Mesenchymal stem cell (in vitro differentiated cells and primary cell): ENCODE results near the gene EIF6.

Source experiments
- DNase-seq: peaks from one replicate; pipeline ENCODE4 v3.0.0-alpha.2; 2013
- H2AFZ ChIP-seq: one replicate; pipeline ENCODE4 v1.6.1; 2013; ENCODE audit warnings: low read depth, mild to moderate bottlenecking, control low read depth, inconsistent platforms, low read length, moderate library complexity
- H2AK5ac ChIP-seq: 2 replicates; pipeline ENCODE4 v1.6.1; 2013; ENCODE audit warnings: low read length, moderate library complexity, mild to moderate bottlenecking, inconsistent platforms; ENCODE audit not compliant: severe bottlenecking
- H2BK120ac ChIP-seq: one replicate; pipeline ENCODE4 v1.6.1; 2013; ENCODE audit warnings: low read depth, mild to moderate bottlenecking, inconsistent platforms, low read length, moderate library complexity
- H2BK12ac ChIP-seq, 2 experiments: one replicate each; pipeline ENCODE4 v1.6.1; 2013; ENCODE audit warnings: inconsistent platforms in 2 of 2, low read length in 2 of 2, mild to moderate bottlenecking in 2 of 2, moderate library complexity in 2 of 2, control low read depth in 1 of 2
- H2BK15ac ChIP-seq: one replicate; pipeline ENCODE4 v1.6.1; 2013; ENCODE audit warnings: mild to moderate bottlenecking, low read depth, inconsistent platforms; ENCODE audit not compliant: poor library complexity, severe bottlenecking
- H2BK5ac ChIP-seq: 2 replicates; pipeline ENCODE4 v1.6.1; 2013; ENCODE audit warnings: low read depth, mild to moderate bottlenecking, low read length, control low read depth, inconsistent platforms; ENCODE audit not compliant: poor library complexity, severe bottlenecking
- H3K14ac ChIP-seq, 2 experiments: one replicate each; pipeline ENCODE4 v1.6.1; 2013; ENCODE audit warnings: inconsistent platforms in 2 of 2, low read length in 2 of 2, control low read depth in 1 of 2, mild to moderate bottlenecking in 1 of 2, moderate library complexity in 1 of 2
- H3K18ac ChIP-seq, 2 experiments: one replicate each; pipeline ENCODE4 v1.6.1; 2013; ENCODE audit warnings: inconsistent platforms in 2 of 2, low read length in 2 of 2, control low read depth in 1 of 2, low read depth in 1 of 2, mild to moderate bottlenecking in 1 of 2
- H3K23ac ChIP-seq, 2 experiments: one replicate each; pipeline ENCODE4 v1.6.1; 2013; ENCODE audit warnings: inconsistent platforms in 2 of 2, low read length in 2 of 2, mild to moderate bottlenecking in 2 of 2, moderate library complexity in 2 of 2, control low read depth in 1 of 2
- H3K27ac ChIP-seq: 2 replicates; pipeline ENCODE4 v1.5.1; 2013; ENCODE audit warnings: mild to moderate bottlenecking, moderate library complexity, low read length, control low read depth, inconsistent platforms; ENCODE audit not compliant: poor library complexity, severe bottlenecking
- H3K27me3 ChIP-seq, 2 experiments: 2 replicates each; pipeline versions ENCODE4 v1.6.1 to v1.7.0; 2013; ENCODE audit warnings: low read length in 2 of 2, mild to moderate bottlenecking in 2 of 2, moderate library complexity in 2 of 2, control low read depth in 1 of 2, inconsistent platforms in 1 of 2; ENCODE audit not compliant: control insufficient read depth in 1 of 2, insufficient read depth in 1 of 2
- H3K36me3 ChIP-seq, 2 experiments: 2 replicates each; pipeline versions ENCODE4 v1.6.1 to v1.7.0; 2013; ENCODE audit warnings: low read length in 2 of 2, control low read depth in 1 of 2, inconsistent platforms in 1 of 2, low read depth in 1 of 2, mild to moderate bottlenecking in 1 of 2; ENCODE audit not compliant: insufficient read depth in 2 of 2, control insufficient read depth in 1 of 2
- H3K4ac ChIP-seq, 2 experiments: one replicate each; pipeline ENCODE4 v1.6.1; 2013; ENCODE audit warnings: inconsistent platforms in 2 of 2, low read length in 2 of 2, mild to moderate bottlenecking in 2 of 2, moderate library complexity in 2 of 2, control low read depth in 1 of 2, low read depth in 1 of 2
- H3K4me1 ChIP-seq: 2 replicates; pipeline ENCODE4 v1.6.1; 2013; ENCODE audit warnings: low read depth, low read length, control low read depth; ENCODE audit not compliant: control insufficient read depth, insufficient read depth
- H3K4me2 ChIP-seq: 2 replicates; pipeline ENCODE4 v1.6.1; 2013; ENCODE audit warnings: low read length, mild to moderate bottlenecking, inconsistent platforms; ENCODE audit not compliant: poor library complexity, severe bottlenecking
- H3K4me3 ChIP-seq, 2 experiments: 2 replicates each; pipeline versions ENCODE4 v1.5.1 to v1.7.0; 2013; ENCODE audit warnings: low read length in 2 of 2, mild to moderate bottlenecking in 2 of 2, control low read depth in 1 of 2, low read depth in 1 of 2; ENCODE audit not compliant: insufficient read depth in 1 of 2
- H3K79me1 ChIP-seq: replicated peaks from 2 replicates; pipeline ENCODE4 v1.6.1; 2013; ENCODE audit warnings: mild to moderate bottlenecking, control low read depth, low read length, inconsistent platforms; ENCODE audit not compliant: poor library complexity, severe bottlenecking
- H3K9ac ChIP-seq: 2 replicates; pipeline ENCODE4 v1.7.0; 2013; ENCODE audit warnings: mild to moderate bottlenecking, low read length, moderate library complexity
- H3K9me3 ChIP-seq: 2 replicates; pipeline ENCODE4 v1.7.0; 2013; ENCODE audit warnings: mild to moderate bottlenecking, low read length; ENCODE audit not compliant: control insufficient read depth
- H4K8ac ChIP-seq: one replicate; pipeline ENCODE4 v1.6.1; 2013; ENCODE audit warnings: inconsistent platforms, mild to moderate bottlenecking, low read length, moderate library complexity
- H4K91ac ChIP-seq: one replicate; pipeline ENCODE4 v1.6.1; 2013; ENCODE audit warnings: mild to moderate bottlenecking, low read length, inconsistent platforms
- WGBS: methylation state at CpG from one replicate; pipeline ENCODE4 v1.1.7; 2013; ENCODE audit warnings: mixed read lengths; 5-methylcytosine and 5-hydroxymethylcytosine counted together

EIF6 gene

GRCh38 chr20:35275741-35276251, 8.8 kb downstream of the EIF6 start:
- H3K4ac ChIP-seq: no peak overlapping the region
- H3K9ac ChIP-seq: peak overlapping the region; percentile 98
- H2AFZ ChIP-seq: no peak overlapping the region
- H3K36me3 ChIP-seq: peaks cover 66 to 71% of the 10 kb centered on the region in 2 experiments
- 96% methylated on average over 11 of the region's 12 CpGs for WGBS
- peak overlapping the region in 1 of 2 experiments; percentile 43 for H2BK12ac ChIP-seq
- H4K91ac ChIP-seq: no peak overlapping the region
- no peak for DNase-seq
- no peak overlapping the region for H3K14ac ChIP-seq
- H3K27ac ChIP-seq: no peak overlapping the region
- H3K4me3 ChIP-seq: no peak overlapping the region
- no peak overlapping the region for H2BK5ac ChIP-seq
- no peak overlapping the region for H3K4me2 ChIP-seq
- no peak overlapping the region for H3K18ac ChIP-seq
- H2AK5ac ChIP-seq: peak overlapping the region; percentile 53
- peaks cover 12% of the 10 kb centered on the region for H3K79me1 ChIP-seq
- no peak overlapping the region for H2BK120ac ChIP-seq
- no peak overlapping the region for H2BK15ac ChIP-seq
- no peaks in the 10 kb centered on the region for H3K9me3 ChIP-seq
- no peak overlapping the region for H4K8ac ChIP-seq
- H3K27me3 ChIP-seq: no peaks in the 10 kb centered on the region
- peaks cover 53% of the 10 kb centered on the region for H3K4me1 ChIP-seq
- no peak overlapping the region for H3K23ac ChIP-seq

- no peak for DNase-seq
- Histone ChIP-seq H2BK120ac (no peak overlapping the region), H2AFZ (no peak overlapping the region), H2BK5ac (no peak overlapping the region), H3K23ac (no peak overlapping the region), H4K8ac (no peak overlapping the region), H3K4me3 (no peak overlapping the region), H3K18ac (no peak overlapping the region), H3K27ac (no peak overlapping the region), H3K4me1 (peaks cover 51% of the 10 kb centered on the region), H3K14ac (no peak overlapping the region), H4K91ac (no peak overlapping the region), H3K9ac (peak overlapping the region; percentile 14), H2AK5ac (no peak overlapping the region), H3K4me2 (no peak overlapping the region), H3K36me3 (peaks cover 65 to 70% of the 10 kb centered on the region in 2 experiments), H3K79me1 (peaks cover 12% of the 10 kb centered on the region), H2BK15ac (no peak overlapping the region), H3K27me3 (no peaks in the 10 kb centered on the region), H3K4ac (no peak overlapping the region), H2BK12ac (no peak overlapping the region), H3K9me3 (no peaks in the 10 kb centered on the region)
- 98% methylated on average over 24 of the region's 24 CpGs for WGBS
These were observed 10.1 kb downstream of the EIF6 start for GRCh38 chr20:35274172-35275092.

DNA sequence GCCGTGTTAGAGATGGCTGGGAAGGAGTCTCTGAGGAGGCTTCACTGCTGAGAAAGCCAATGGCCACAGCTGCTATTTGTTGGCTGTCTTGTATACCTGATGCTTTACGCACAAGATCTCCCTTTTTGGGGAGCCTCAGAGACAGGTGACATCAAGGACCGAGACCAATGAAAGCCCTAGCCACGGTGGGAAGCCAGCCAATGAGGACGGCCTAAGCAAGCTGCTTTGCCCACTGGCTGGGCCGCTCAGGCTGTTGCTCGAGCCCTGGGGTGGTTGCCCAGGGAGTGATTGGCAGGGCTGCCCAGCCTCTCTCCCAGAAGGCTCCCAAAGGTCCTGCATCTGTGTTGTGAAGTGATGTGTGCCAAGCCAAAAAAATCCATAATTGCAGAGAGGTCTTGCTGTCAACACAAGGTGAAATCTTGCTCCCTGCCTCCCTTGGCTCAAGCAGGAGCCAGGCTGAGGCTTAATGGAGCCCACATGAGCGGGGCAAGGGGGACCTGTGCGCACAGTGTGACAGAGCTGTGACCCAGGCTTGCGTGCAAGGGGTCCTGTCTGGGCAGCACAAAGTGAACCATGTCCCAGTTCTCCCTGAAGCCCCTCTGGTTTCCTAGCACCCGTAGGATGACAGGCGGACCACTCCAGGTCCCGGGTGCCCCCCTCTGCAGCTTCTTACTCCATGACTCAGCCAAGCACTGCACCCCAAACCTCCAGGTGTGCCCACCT, 11.0 kb downstream of the EIF6 start:
- Histone ChIP-seq H3K4ac (no peak overlapping the region), H2BK120ac (no peak overlapping the region), H3K27me3 (no peaks in the 10 kb centered on the region), H3K79me1 (peaks cover 12% of the 10 kb centered on the region), H2AFZ (no peak overlapping the region), H3K4me2 (no peak overlapping the region), H3K18ac (no peak overlapping the region), H3K9me3 (no peaks in the 10 kb centered on the region), H3K4me3 (no peak overlapping the region), H3K14ac (no peak overlapping the region), H2BK15ac (no peak overlapping the region), H3K4me1 (peaks cover 49% of the 10 kb centered on the region), H2BK12ac (no peak overlapping the region), H3K23ac (no peak overlapping the region), H3K27ac (no peak overlapping the region), H3K9ac (no peak overlapping the region), H4K91ac (no peak overlapping the region), H3K36me3 (peaks cover 58 to 62% of the 10 kb centered on the region in 2 experiments), H2AK5ac (no peak overlapping the region), H2BK5ac (no peak overlapping the region), H4K8ac (no peak overlapping the region)
- WGBS: 91% methylated on average over 13 of the region's 13 CpGs
- DNase-seq: no peak

DNA sequence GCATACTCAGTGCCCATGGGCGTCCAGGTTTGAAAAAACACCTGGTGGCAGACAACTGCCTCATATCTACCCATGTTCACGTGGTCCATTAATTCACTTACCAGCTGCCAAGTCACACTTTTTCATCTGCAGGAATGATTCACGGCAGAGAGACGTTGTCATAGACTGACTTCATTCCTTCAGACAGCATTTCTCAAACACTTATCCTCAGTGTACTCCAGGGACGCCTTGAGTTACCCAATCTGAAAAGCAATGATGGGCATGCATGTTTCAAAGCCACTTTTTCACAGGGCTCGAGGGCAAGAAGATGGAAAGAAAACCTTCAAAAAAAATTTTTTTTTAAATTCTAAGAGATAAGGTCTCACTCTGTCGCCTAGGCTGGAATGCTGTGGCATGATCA, 12.7 kb downstream of the EIF6 start:
- no peak overlapping the region for H4K91ac ChIP-seq
- H3K9me3 ChIP-seq: no peaks in the 10 kb centered on the region
- DNase-seq: no peak
- H3K79me1 ChIP-seq: peaks cover 12% of the 10 kb centered on the region
- H2BK120ac ChIP-seq: no peak overlapping the region
- H3K27ac ChIP-seq: no peak overlapping the region
- 82% methylated on average over 7 of the region's 7 CpGs for WGBS
- H2AFZ ChIP-seq: no peak overlapping the region
- H3K4me1 ChIP-seq: peaks cover 45% of the 10 kb centered on the region
- H2AK5ac ChIP-seq: no peak overlapping the region
- no peak overlapping the region for H3K18ac ChIP-seq
- H3K36me3 ChIP-seq: peaks cover 68 to 69% of the 10 kb centered on the region in 2 experiments
- H3K9ac ChIP-seq: no peak overlapping the region
- H2BK5ac ChIP-seq: no peak overlapping the region
- H3K4ac ChIP-seq: no peak overlapping the region
- H3K23ac ChIP-seq: no peak overlapping the region
- no peak overlapping the region for H2BK15ac ChIP-seq
- H2BK12ac ChIP-seq: no peak overlapping the region
- no peak overlapping the region for H3K4me3 ChIP-seq
- no peak overlapping the region for H4K8ac ChIP-seq
- H3K14ac ChIP-seq: no peak overlapping the region
- no peaks in the 10 kb centered on the region for H3K27me3 ChIP-seq
- no peak overlapping the region for H3K4me2 ChIP-seq
